HUDEP-2 (cell line): ENCODE results near the gene CCDC57.
"Not testable (repeated sequence)": the region's sequence is repeated elsewhere in the genome, so short reads cannot be mapped to it uniquely, and the experiment has no call there.

Experiments
- DNase-seq, 76 experiments: peaks; one replicate each; lab custom pipeline; 2025; ENCODE audit not compliant: unreplicated experiment in 76 of 76; lab: John Stamatoyannopoulos, UW

The CCDC57 gene

DNA sequence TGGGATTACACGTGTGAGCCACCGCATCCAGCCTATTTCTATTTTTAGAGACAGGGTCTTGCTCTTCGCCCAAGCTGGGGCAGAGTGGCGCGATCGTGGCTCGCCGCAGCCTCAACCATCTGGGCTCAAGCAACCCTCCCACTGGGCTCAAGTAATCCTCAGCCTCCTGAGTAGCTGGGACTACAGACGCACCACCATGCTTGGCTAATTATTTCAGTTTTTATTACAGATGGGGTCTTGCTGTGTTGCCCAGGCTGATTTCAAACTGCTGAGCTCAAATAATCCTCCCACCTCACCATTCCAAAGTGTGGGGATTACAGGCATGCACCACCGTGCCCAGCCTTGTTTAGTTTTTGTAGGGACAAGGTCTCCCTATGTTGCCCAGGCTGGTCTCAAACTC is 53.8 kb downstream of the CCDC57 start:
- no peak for DNase-seq

DNA sequence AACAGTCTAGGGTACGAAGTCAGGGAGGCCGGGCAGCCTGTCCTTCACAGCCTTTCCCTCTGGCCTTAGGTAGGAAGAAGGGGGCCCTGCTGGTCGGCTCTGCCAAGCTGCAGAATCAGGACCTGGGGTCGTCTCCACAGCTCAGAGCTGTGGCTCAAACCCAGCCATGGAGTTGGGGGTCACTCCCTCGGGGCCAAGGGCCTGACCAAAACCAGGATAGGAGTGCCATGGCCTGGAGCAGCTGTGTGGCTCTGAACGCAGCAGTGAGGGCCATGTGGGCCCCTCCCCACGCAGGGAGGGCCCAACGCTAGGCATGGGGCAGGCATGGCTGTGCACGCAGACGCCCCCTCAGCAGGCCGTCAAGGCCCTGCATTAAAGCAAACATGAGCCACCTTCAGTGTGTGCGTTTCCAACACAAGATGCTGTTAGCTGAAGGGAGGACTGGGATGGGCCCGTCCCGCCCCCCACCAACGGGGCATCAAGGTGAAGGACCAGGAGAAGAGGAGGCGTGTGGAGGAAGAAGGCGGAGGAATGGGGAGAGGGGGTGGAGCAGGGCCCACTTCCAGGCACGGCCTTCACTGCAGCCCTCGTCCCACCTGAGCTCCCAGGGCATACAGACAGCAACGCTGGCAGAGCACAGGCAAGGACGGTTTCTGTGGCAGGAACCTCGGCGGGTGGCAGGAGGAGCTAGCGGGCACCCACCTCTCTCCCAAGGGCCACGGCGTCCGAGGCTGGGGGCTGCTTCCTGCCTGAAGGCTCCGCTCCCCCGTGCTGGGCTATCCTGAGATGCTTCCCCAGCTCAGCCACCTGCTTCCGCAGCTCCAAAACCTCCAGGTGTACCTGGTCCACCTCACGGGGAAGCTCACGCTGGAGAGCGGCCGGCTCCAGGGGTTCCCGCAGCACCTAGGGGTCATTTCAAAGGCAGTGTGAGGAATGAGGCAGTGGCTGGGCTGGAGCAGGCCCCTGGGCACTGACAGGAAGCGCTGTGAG is 55.3 kb downstream of the CCDC57 start:
- DNase-seq: no peak

DNA sequence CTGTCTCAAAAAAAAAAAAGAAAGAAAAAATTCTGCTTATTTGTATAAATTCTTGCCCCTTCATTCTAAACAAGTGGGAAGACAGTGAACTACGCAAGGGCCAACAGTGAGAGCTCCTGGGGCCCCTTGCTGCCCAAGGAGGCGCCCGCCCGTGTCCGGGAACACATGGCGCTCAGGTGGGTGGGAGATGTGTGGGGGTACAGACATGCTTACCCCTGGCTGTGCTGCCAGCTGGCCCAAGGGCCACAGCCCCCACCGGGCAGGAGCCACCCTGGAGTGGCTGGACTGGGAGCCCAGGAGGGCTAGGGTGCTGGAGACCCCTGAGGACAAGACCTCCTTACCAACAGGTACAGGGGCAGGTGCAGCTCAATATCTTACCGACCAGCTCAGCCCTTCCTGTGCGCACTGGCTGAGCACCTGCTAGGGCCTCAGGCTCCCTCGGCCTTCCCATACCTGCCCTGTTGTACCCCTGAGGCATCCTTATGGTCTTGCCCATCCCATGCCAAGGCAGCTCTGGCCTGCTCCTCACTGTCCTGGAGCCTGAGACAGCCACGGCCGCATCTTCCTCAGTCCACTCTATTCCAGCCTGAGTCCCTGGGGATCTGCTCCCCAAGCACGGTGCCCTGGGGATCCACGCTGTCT is 56.2 kb downstream of the CCDC57 start:
- DNase-seq: no peak

DNA sequence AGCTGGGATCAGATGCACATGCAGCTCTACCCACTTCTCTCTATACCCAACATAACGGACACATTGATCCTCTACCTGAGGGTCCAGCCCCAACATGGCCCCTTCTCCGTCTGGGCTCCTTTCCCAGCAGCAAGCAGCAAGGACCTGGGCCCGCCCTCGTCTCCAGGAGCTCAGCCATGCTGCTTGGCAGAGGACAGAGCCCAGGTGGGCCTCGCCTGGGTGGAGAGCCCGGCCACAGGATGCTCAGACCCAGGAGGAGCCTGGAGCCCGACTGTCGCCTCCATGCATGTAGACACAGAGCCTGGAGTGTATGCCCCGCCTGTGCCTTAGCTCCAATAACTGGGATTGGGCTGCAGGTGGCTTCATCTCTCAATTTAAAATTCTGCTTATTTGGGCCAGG is 57.0 kb downstream of the CCDC57 start:
- DNase-seq: no peak

DNA sequence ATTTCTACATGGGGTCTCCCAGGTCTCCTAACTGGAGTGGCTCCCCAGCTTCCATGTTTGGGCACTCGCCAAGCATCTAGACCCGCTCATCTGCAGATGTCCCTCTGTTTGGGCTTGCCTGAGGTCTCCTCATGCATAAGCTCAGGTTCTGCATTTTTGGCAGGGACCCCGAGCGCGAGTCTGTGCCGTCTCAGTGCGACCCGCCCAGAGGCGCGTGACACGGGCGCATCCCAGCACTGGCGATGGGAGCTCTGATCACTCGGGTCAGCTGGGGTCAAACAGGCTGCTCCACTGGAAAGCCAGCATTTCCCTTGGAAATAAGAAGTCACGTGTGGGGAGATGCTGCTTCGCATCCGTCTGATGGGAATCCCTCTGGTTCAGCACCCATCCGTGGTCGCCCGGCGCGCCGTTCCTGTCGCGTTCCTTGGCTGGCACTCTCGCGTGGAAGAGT is 57.7 kb downstream of the CCDC57 start:
- no peak for DNase-seq

DNA sequence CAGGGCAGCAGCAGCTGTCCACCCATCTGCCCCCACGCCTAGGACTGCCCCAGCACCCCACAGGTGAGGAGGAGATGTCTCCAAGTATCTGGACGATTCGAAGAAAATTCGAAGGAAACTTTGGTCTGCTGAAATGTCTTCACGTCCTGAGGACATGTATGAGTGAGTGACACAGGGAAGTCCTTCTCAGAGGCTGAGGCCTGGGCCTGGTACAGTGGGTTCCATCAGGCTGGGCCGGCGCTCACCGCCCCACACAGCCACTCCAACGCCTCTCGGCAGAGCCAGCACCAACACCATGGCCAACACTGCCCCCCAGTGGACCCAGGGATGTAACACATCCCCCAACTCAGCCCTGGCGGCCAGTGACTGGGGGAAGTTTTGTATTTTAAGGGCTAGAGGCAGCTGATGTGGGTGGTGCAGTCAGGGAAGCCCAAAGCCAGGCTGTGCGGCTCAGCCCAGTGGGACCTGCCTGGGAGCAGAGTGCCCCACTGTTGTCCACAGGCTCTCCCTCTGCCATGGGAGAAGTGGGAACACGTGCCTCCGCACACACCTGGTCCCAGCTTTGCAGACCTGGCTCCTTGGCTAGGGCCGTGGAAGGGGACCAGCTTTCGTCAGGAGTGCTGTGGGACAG is 58.8 kb downstream of the CCDC57 start:
- peak in 71 of 76 experiments; percentile 2 to 88 (median 69) for DNase-seq

DNA sequence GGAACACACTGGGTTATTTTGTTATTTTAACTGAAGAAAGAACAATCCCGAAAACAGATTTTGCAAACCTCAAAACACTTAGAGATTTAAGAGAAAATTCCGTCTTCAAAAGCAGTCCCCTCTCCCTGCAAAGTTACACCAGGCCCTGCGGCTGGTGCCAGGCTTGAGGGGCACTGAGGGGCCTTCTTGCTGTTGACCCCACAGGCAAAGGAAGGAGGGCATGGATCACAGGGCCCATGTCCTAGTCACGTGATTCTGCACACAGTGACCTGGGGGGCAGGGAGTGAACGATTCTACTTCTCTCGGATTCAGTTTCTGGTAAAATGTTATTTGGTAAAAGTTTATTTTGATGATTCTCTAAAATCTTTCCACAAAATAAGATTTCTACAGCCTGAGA is 59.3 kb downstream of the CCDC57 start:
- DNase-seq: peak in 1 of 76 experiments; percentile 6

DNA sequence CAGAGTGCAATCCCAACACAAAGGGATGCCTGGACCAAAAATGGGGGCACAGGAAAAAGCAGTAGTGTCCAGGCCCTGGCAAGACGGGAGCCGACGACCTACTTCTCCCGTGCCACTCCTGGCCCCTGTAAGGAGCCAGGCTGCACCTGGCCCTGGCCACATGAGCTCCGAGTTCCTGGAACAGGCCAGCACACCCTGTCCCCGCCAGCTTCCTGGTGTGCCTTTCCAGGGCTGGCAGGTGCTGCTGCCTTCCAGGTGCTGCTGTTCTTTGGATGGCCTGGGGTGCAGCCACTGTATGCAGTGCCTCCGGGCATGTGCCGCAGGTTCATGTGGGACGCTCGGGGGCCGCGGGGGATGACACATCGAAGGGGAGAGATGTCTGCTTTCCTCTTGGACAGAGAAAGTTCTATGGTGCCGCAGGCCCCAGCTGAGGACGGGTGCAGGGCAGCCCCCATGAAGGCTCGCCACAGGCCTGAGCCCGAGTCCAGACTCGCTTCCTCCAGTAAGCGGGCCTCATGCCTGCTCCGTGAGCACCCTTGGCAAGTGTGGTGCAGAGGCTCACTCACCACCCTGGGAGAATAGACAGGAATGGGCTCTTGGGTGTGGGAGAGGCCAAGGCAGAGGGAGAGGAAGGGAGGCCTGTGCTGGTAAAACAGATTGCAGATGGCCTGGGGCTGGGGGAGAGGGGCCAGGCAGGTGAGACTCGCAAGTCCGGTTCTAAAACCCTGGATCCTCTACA is 59.9 kb downstream of the CCDC57 start:
- DNase-seq: peak in 1 of 76 experiments; percentile 17

DNA sequence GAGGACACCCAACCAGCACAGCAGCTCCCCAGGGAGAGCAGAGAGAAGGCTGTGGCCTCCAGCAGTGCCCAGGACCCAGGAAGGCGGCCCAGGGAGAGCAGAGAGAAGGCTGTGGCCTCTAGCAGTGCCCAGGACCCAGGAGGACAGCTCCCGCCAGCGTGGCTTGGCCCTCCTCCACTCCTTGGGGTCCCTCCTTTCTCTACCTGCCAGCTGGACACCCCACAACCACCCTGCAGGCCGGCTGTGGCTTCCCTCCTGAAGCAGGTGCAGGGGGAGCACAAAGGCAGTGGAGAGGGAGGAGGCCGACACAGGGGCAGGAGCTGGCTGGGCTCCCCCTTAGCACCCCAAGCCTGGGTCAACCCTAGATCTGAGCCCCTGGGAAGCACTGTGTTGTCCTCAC is 60.5 kb downstream of the CCDC57 start:
- peak in 2 of 76 experiments; percentile 16 to 26 for DNase-seq

DNA sequence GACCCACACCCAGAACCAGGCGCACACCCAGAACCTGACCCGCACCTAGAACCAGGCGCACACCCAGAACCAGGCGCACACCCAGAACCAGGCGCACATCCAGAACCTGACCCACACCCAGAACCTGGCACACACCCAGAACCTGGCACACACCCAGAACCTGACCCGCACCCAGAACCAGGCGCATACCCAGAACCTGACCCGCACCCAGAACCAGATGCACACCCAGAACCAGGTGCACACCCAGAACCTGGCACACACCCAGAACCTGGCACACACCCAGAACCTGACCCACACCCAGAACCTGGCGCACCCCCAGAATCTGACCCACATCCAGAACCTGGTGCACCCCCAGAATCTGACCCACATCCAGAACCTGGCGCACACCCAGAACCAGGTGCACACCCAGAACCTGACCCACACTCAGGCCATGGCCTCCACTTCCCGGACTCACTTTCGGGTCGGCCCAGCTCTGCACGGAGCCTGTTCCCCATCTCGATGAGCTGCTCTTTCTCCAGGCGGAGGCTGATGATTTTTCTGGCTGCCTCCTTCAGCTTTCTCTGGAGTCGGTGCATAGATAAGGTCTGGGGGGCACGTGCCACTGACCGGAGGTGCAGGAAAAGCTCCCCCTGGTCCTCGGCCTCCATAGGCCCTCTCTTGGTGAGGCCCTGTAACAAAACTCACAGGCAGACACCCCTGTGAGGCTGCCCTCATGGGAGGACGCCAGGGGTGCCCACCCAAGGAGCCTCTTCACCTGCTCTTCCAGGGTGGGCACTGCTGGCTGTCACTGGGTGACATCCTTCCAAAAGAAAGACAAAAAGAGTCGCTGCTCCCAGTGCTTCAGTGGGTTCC is 61.3 kb downstream of the CCDC57 start:
- DNase-seq: peak in 50 of 76 experiments; percentile 4 to 65 (median 40)

DNA sequence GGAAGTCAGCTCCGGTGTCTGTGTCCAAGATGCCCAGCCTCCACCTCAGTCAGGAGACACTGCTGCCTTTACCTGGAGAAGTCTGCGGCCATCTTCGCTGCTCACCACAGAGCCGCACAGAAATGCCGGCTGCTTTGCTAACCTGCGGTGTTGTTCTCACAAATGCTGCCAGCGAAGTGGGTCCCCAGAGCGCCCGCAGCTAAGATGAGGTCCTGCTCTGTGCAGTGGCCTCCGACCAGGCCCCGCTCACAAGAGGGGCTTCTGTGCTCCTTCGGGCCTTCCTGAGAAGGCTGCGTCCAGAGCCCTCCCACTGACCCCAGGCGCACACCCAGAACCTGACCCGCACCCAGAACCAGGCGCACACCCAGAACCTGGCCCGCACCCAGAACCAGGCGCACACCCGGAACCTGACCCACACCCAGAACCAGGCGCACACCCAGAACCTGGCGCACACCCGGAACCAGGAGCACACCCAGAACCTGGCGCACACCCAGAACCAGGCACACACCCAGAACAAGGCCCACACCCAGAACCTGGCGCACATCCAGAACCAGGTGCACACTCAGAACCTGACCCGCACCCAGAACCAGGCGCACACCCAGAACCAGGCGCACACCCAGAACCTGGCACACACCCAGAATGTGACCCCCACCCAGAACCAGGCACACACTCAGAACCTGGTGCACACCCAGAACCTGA is 63.1 kb downstream of the CCDC57 start:
- DNase-seq: peak in 31 of 76 experiments; percentile 2 to 58 (median 26)

DNA sequence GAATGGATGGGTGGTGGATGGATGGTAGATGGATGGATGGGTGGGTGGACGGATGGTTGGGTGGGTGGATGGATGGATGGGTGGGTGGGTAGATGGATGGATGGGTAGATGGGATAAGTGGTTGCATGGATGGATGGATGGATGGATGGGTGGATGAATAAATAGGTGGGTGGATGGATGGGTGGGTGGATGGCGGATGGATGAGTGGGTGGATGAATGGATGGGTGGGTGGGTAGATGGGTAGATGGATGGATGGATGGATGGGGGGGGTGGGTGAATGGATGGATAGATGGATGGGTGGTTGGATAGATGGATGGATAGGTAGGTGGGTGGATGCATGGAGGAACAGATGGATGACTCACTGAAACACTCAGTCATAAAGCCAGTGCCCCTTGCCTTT is 63.6 kb downstream of the CCDC57 start:
- DNase-seq: no peak

DNA sequence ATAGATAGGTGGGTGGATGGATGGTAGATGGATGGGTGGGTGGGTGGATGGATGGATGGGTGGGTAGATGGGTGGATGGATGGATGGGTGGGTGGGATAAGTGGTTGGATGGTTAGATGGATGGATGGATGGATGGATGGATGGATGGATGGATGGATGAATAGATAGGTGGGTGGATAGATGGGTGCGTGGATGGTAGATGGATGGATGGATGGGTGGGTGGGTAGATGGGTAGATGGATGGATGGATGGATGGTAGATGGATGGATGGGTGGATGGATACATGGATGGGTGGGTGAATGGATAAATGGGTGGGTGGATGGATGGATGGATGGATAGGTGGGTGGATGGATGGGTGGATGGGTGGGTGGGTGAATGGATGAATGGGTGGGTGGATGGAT is 64.6 kb downstream of the CCDC57 start:
- no peak for DNase-seq

DNA sequence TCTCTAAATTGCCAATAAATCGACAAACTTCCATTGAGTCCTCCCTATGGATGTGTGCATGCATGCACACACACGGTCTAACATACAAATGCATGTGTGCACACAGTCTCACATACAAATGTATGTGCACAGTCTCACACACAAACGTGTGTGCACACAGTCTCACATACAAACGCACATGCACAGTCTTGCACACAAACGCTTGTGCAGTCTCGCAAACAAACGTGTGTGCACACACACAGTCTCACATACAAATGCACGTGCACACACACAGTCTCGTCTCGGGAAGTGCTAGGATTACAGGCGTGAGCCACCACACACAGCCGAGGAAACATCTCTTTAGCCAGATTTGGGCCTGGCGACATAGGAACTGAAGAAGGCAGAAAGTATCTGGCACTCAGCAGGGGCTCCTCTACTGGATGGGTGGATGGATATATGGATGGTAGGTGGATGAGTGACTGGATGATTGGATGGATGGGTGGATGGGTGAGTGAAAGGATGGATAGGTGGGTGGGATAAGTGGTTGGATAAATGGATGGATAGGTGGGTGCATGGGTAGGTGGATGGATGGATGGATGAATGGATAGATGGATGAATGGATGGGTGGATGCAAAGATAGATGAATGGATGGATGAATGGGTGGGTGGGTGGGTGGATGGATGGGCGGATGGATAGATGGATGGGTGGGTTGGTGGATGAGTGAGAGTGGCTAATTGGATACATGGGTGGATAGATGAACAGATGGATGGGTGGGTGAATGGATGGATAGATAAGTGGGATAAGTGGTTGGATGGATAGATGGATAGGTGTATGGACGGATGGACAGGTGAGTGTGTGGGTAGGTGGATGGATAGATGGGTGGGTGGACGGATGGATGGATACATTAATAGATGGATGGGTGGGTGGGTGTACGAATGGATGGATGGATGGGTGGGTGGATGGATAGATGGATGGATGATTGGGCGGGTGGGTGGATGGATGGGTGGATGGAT is 65.7 kb downstream of the CCDC57 start:
- DNase-seq: no peak

DNA sequence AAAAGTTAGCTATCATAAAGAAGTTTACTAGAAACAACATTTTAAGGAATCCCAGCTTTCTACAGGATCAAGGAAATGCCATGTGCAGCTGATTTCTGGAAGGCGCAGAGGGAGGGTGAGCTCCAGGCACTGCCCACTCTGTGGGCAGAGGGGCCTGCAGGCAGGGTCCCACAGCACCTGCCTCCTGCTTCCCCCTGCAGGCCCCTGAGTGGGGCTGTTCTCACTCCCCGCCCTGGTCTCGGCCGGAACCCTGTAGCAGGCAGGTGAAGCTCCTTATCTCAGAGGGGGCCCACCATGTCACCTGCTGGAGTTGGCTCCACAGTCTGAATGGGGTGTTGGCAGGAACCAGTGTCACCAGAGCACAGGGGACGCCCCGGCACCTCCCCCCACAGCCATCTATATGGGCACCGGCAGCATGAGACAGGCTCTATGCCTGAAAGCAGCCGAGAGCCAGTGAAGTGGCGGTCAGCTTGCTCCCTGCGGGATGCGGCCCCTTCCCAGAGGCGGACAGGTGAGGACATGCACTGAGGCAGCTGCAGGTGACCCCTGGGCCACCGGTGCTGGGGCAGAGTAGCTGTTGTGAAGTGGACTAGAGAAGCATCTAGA is 67.0 kb downstream of the CCDC57 start:
- DNase-seq: no peak

DNA sequence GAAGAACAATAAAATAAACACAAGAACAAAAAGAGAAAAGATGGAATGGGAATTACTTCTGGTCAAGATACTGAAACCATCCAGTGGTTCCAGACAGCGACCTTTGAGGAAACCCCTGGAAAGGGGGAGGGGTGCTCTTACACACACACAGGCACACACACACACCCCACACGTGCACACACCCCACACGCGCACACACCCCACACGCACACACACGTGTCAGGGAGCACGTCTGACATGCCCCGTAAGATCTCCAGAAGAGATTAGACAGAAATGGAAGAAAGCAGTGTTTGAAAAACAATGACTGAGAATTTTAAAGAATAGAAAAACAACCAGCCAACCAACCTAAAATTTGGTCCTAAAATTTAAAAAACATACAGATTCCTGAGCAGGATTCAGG is 69.3 kb downstream of the CCDC57 start:
- DNase-seq: no peak

DNA sequence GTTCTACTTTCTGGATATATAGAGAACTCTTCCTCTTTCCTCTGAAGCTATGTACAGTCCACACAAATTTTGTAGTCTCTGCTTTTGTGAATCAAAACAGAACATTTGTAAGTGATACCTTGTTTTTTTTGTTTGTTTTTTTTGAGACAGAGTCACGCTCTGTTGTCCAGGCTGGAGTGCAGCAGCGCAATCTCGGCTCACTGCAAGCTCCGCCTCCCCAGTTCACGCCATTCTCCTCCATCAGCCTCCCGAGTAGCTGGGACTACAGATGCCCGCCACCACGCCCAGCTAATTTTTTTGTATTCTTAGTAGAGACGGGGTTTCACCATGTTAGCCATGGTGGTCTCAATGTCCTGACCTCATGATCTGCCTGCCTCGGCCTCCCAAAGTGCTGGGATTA is 72.7 kb downstream of the CCDC57 start:
- DNase-seq: not testable (repeated sequence)
